ENCODE results near the gene RADIL.

DNA sequence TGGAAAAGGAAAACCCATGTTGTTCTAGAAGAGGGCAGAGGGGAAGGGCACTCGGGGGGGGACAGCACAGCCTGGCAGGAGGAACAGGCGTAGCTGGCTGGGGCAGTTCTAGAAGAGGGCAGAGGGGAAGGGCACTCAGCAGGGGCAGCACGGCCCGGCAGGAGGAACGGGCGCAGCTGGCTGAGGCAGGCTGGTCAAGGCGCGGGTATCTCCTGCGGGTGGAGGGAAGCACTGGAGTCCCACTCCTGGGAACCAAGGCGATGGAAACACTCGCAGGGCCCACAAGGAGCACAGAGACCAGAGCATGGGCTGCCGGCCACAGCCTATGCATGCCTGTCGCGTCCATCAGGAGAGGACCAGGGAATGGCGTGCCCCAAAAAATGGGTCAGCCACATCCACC lies 58.4 kb downstream of the RADIL start:
- TF ChIP-seq POLR2A (IDR thresholded peaks at IDR 0.05), result no peak
- TF ChIP-seq, protein P1, sequence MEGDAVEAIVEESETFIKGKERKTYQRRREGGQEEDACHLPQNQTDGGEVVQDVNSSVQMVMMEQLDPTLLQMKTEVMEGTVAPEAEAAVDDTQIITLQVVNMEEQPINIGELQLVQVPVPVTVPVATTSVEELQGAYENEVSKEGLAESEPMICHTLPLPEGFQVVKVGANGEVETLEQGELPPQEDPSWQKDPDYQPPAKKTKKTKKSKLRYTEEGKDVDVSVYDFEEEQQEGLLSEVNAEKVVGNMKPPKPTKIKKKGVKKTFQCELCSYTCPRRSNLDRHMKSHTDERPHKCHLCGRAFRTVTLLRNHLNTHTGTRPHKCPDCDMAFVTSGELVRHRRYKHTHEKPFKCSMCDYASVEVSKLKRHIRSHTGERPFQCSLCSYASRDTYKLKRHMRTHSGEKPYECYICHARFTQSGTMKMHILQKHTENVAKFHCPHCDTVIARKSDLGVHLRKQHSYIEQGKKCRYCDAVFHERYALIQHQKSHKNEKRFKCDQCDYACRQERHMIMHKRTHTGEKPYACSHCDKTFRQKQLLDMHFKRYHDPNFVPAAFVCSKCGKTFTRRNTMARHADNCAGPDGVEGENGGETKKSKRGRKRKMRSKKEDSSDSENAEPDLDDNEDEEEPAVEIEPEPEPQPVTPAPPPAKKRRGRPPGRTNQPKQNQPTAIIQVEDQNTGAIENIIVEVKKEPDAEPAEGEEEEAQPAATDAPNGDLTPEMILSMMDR (IDR thresholded peaks at IDR 0.05), result no peak

All from stomach (tissue), 4 donors.